NCI-H2107 (cell line): Measurements from ENCODE around the gene KIAA1549.

Source experiments
- DNase-seq: peaks from one replicate; lab custom pipeline; 2025; lab: John Stamatoyannopoulos, UW

Gene KIAA1549

DNA sequence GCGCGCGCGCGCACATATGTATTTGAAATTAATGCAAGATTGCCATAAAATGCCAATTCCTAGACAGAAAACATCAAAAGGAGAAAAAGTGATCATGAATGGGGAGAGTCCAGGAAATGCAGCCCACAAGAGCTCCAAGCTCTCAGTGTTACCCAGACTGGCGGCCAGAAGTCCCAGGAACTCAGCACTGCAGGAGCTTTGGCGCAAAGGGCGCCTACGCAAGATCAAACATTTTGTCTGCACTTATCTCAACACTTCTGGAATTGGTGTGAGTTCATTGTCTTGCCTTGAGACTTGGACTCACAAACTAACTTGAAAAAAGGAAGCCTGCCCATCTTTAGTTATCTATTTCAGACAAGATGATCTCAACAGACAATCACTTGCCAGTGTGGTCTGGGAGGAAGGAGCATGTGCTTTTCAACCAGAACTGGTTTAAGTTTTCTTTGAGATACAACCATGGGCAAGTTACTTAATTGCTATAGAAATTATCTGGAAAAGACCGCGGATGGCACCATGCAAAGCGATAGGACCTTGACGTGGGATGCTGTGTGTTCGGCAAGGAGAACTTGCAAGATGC lies 77.2 kb downstream of the KIAA1549 start:
- no peak for DNase-seq

DNA sequence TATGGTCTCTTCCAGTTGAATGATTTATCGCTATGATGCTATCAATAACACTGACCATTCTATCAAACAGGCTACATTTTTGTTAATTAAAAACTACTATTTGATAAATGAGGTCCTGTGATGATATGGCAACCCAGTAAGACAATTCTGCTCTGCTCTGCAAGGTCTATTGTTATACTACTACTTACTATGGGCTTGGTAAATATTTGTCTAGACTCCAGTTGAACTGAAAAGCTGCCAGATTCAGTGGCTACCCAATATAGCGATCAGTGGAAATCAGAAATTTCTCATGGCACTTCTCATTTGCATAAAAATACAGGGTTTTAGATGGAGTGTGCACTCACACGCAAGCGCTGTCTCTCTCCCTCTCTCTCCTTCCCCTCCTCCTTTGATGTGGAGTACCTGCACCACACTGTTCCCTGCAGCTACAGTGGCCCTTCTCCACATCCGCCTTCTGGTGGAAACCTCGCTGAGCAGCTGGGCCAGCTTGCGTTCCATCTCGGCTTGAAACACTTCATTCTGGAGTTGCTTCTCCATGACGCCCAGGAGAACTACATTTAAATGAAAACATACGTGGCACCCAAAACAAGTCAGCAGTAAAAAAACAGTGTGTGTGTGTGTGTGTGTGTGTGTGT lies 77.9 kb downstream of the KIAA1549 start:
- DNase-seq = no peak

DNA sequence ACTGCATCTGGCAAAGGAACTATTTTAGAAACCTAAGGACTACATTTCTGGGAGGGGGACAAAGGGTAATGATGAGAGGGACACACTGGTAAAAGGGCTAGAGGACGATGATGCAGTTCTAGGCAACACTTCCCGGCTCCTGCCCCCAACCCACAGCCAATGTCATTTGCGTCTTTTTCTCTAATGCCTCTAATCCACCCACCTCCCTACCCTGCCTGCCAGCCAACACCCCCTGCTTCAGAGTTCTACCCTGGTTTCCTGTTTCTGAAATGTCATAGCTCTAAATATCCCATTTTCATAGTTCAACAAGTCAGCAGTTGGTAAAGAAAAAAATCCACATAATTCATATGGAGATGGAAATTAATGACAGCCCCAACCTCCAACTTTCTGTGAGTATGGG lies 79.0 kb downstream of the KIAA1549 start:
- DNase-seq = no peak

DNA sequence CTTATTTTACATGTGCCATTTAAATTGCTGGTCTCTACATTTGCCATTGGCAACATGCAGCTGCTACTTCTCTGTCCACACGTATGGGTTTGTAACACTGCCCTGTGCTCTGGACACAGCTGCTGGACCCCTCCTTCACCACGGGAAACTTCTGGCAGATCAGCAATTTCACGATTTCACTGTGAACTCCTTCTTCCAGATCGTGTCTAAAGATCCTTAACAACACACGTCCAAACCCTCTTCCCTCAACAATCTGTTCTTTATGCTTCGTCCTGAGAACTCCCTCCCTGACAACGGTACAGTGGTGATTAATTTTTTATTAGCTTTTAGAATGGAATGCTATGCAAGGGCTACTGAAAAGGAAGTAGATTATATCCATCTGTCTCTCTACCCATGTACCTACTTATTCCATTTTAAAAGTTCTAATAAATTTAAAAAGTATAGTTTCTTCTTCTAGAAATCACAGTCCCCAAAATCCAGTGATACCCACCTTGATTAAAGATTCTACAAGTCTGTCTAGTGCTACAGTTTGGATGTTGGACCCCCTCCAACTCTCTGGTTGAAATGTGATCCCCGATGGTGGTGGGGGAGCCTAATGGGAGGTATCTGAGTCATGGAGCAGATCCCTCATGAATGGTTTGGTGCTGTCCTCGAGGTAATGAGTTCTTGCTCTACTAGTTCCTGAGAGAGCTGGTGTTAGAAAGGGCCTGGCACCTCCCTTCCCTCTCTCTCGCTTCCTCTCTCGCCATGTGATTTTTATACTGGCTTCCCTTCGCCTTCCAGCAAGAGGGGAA lies 81.0 kb downstream of the KIAA1549 start:
- no peak for DNase-seq

DNA sequence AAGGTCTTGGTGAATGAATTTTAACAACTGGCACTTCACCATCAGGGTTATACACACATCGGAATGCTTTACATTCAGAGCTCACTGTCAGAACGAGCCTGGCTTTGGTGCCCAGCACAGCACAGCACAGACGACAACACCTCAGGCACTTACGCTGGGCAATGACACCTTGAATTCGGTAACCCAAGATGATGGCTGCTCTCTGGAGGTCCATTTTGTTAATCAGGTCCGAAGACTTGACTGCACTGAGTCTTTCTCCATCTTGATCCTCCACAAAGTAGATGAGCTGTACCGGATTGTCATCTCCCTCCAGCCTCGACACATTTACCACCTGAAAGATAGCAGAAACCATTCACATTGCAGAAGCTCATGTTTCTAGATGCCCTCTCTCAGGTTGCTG lies 82.4 kb downstream of the KIAA1549 start:
- DNase-seq = no peak

DNA sequence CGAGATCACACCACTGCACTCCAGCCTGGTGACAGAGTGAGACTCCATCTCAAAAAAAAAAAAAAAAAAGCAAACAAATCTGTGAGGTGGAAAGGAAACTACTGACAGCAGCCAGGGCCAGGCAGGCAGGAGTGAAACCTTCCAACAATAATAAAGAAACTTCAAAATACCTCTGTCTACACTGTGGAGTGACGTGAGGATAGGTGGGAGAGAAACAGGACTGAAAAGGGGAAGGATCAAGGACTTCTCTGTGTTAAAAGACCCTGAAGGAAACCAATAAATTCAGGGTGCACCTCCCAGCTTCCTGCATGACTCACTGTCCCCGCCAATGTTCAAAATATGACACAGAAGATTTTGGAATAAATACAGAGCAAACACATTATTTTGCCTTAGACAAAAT lies 82.9 kb downstream of the KIAA1549 start:
- no peak for DNase-seq

DNA sequence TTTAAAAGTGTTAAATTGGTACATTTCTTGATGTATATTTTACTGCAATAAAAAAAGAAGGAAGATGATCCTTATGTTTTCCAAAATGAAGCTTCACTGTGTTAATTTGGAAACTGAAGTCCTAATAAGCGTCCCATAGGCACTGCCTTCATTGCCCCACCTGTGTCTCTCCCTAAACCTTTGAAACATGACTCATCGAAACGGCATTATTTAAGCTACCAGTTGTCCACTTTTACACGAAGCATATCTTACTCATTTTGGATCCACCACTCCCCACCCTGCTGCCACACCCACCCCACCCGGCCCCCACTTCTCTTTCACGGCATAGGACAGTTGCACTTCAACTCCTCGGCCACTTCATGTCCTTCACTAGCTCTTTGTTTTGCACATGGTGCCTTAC lies 85.5 kb downstream of the KIAA1549 start:
- no peak for DNase-seq

DNA sequence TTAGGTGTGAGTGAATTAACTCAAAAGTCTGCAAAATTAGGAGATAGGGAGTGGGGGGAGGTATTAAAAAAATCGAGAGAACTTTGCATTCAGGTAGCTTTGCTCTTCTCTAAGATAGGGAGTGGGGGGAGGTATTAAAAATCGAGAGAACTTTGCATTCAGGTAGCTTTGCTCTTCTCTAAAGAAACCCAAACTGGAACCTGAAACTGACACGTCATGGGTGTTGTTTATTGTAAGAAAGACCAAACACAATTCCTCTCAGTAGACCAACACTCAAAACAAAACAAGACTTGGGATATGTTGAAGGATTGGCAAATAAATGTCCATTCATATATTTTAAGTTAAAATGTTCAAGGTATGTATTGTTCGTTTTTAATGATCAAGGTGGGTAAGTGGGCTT lies 87.9 kb downstream of the KIAA1549 start:
- DNase-seq = no peak

DNA sequence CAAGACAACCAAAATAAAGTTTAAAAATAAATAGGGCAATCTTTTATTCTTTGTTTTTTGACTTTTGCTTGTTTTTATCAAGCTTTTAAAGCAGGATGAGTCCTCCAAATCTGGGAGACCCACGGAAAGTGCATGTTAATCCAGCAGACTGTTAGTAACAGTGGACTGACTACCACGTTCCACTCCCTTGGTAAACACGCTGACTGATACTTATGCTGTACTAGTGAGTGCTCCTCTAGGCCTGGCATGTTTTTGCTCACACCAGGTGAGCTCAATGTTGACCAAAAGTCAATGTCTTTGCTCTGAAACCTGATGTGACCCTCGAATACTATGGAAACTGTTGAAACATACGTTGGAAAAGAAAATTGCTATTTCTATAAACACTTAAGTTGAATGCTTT lies 88.4 kb downstream of the KIAA1549 start:
- no peak for DNase-seq

DNA sequence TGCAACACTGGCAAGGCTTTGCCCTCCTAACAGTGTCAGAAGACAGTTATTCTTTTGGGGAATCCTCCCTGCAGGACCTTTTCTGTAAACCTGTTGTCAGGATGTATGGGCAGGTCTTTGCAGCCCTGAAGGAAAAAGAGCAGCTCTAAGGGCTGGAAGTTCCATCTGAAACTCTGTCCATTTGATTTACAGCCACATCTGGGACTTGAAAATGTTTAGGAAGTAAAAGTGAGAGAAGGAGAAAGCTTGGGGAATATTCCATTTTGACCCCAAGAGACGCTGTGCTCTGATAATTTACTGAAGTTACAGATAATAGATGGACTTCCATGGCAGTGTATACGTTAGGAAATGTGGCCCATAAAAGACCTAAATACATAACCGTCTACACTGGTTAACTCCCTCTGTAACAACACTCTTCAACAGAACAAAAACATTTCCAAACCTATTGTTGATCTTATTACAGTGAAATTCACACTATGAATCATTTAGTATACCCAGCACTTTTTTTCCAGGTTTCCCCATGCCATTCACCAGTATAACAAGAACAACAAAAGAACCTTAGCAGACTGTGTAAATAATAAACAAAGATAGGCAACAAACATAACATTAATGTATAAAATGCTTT lies 89.1 kb downstream of the KIAA1549 start:
- DNase-seq = no peak

DNA sequence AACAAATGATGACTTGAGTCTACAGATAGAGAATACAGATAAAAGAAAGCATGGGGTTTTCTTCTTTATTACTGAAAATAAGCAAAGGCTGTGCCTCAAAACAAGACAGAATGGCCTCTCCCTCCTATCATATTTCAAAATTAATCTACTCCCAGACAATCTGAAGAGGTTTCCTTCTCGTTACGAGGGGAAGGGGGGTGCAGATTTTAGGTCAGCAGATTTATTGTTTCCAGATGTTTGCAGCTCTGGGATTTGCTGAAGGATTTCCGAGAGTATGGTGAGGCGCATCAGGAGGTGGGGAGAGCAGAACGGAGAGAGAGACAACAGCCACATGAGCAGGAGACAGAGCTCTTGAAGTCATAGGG lies 89.8 kb downstream of the KIAA1549 start:
- DNase-seq = no peak

DNA sequence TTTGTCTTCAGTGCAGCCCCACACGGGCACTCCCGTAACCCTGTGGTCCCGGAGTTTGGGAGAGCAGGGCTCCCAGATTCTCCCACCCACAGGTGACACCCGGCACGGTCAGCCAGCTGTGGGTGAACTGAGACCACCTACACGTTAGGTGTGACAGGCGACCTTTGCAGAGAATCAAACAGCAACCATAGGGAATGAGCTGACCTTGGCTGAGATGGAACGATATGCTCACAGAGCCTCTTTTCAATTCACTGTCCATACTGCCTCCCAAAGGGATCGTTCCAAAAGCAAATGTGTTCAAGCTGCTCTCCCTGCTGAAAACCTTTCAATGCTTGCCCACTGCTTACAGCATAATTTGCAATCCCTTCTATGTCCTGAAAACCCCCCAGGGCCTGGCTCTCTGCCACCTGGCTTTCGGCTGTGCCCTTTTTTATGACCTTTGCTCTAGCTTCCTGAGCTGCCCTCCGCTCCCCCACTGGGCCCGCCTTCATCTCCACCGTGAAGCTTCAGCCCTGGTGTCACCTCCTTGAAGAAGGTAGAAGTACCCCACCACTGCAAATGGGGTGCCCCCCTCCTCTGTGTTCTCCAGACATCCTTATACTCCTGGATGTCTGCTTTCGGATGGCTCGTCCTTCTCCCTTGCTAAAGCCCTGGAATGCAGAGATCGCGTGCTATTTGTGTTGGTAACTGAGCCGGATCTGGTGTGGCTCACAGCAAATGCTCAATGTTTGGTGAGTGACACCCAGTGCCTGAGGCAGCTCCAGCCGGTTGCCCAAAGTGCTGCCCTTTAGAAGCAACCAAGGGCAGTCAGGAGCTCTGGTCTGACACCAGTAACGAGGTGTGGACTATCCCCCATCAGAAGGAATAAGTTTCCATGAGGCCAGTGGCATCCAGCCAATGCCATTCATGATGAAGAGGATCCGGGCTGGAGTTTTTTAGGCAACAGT lies 90.4 kb downstream of the KIAA1549 start:
- DNase-seq = no peak

DNA sequence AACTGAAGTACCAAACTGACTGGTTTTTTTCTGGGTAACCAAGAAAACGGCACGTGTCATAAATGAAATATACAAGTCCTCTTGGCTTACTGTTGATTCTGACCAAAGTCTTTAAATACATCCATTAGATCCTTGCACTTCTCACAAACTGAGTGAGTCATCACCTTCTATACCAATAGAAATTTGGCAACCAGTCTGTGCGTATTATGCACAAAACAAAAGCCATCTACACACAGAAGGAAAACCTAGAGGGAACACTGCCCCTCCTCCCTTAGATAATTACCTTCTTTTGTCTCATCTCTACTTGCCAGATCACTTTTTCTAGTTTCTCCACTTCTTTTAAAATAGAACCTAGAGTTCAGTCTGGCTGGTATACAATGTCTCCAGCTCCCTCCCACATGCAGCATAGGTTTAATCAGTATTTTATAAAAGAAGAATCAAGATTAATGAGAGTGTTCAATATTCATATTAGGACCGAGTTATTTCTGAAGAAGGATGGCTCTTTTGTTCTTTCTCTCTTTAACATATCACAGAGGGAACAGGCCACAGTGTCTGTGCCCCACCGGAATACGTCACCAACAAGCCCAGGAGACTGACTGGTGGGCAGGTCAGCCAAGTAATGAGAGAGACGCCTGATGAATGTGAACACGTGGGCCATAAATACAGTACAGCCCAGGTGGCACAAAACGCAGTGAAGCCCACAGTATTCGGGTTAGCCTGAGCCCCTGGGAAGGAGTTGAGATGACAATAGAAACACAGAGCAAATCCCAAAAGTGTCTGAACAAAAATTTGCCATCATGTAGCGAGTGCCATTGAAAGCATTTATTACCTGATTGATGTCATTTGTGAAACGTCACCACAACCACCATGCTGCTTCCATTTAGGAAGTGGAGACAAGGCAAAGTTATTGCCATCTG lies 91.3 kb downstream of the KIAA1549 start:
- DNase-seq = no peak

DNA sequence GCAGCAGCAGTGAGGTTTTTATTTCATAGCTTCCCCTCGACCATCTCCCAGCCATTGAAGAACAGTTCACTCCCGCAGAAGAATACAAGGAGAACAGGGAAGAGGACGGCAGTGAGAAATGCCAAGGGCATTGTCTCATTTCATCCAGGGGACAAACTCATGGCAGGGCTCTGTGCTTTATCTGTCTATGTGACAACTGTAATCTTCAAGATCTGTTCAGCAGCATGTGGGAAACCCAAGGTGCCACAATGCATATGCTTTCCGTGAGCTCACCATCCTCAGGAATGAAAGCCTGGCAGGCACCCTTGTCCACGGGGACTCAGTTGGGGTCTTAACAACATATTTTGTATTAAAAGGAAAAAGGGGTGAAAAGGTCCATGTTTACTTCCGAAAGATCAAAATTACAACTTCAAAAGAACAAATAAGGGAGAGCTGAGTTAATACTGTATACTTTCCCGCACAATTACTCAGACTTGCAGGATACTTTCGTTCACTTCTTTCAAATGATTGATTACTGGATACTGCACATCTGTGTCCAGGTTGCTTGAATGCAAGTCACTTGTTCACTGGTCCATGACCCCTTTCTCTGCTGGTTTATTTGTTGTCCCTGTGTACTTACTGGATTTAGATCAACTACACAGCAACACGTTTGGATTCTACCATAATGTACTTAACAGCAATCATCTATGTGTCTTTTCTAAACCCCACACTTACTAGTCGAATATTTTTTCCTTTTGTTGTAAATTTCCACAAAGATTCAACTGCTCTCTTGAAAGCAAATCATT lies 93.1 kb downstream of the KIAA1549 start:
- DNase-seq = no peak

DNA sequence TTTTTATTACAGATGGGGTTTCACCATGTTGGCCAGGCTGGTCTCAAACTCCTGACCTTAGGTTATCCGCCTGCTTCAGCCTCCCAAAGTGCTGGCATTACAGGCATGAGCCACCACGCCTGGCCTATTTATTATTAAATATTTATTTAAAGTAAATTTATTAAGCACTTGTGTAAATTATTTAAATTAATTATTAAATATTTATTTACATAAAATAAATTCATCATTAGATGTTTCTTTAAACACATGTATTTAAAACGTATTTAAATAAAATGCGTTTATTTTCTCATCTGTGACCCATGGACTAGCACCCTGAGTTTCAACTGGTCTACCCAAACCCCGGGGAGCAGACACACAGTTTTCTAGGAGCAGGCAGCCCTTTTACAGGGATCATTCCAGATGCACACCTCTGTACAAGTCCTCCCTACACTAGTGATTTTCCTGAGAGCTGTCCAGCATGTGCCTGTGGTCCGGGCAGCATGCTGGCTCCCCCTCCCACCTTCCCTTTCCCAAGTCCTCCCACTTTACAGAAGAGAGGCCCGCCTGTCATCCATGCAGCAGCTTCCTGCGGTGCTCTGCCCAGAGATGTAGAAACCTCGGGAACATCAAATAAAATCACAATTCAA lies 94.0 kb downstream of the KIAA1549 start:
- no peak for DNase-seq

DNA sequence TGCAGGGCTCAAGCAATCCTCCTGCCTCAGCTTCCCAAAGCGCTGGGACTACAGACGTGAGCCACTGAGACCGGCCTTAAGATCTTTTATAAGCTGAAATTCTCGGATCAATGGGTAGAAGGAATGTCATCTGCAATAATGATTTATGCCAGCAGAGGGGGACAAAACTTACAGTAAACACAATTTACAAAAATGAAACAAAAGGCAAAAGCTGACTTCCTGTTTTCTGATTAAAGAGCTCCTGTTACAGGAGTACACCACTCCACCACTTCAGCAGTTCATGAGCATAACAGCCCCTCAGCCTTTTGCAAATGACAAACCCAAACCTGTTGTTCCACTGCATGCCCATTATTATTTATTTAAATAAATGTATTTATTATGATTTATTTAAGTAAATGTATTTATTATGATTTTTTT lies 94.7 kb downstream of the KIAA1549 start:
- peak; percentile 80 for DNase-seq

DNA sequence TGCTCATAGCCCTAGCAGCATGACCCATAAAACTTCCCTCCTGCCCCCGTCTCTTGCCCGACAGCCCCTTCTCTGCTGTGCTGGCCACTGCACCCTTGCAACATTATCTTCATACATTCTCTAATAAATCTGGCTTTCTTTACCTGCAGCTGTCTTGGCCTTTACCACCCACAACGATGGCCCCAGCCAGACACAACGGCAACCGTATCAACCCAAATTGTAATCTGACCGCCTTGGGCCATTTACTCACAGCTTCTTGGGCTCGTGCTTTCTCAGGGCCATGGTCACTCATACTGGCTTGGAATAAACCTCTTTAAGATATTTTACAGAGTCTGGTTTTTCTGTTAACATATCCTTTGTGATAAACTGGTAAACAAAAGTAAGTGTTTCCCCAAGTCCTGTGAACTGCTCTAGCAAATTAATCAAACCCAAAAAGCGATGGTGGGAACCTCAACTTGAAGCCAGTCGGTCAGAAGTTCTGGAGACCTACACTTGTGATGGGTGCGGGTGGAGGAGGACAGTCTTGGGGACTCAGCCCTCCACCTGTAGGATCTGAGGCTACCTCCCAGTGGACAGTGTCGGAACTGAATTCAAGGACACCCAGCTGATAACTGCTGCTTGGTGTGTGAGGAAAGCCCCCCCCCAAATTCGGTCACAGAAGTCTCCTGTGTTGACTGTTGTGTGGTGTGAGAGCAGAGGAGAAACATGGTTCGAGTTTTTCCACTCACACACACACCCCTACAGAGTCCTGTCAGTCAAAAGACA lies 95.6 kb downstream of the KIAA1549 start:
- no peak for DNase-seq

DNA sequence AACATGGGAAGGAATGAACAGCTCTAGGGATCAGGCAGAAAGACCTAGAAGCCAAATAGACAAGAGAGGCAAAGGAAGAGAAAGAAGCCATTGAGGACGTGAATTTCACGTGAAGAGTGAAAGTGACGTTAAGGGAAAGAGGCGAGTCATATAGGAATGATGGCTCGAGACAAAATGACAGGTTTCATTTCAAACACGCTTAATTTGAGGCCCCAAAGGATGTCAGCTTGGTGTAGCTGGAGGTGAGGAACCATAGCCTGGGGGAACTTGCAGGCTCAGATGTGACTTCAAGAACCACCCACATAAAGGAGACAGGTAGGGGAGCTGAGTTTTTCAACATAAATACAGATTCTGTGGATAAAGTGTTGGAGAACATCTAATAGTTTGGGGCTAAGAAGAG lies 98.9 kb downstream of the KIAA1549 start:
- DNase-seq = no peak
